ENCODE results near the gene C1orf210.

- TF ChIP-seq, protein P1, sequence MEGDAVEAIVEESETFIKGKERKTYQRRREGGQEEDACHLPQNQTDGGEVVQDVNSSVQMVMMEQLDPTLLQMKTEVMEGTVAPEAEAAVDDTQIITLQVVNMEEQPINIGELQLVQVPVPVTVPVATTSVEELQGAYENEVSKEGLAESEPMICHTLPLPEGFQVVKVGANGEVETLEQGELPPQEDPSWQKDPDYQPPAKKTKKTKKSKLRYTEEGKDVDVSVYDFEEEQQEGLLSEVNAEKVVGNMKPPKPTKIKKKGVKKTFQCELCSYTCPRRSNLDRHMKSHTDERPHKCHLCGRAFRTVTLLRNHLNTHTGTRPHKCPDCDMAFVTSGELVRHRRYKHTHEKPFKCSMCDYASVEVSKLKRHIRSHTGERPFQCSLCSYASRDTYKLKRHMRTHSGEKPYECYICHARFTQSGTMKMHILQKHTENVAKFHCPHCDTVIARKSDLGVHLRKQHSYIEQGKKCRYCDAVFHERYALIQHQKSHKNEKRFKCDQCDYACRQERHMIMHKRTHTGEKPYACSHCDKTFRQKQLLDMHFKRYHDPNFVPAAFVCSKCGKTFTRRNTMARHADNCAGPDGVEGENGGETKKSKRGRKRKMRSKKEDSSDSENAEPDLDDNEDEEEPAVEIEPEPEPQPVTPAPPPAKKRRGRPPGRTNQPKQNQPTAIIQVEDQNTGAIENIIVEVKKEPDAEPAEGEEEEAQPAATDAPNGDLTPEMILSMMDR (conservative IDR thresholded peaks at IDR 0.05; ENCODE audit: low read length), result no peak
- TF ChIP-seq EZH2phosphoT487 (IDR thresholded peaks at IDR 0.05; ENCODE audit: borderline replicate concordance), result no peak
Observed at GRCh38 chr1:43329995-43330751, 44.8 kb upstream of the C1orf210 start.

Data from Loucy (cell line).